Measurements from ENCODE around the gene NDUFA13.

DNA sequence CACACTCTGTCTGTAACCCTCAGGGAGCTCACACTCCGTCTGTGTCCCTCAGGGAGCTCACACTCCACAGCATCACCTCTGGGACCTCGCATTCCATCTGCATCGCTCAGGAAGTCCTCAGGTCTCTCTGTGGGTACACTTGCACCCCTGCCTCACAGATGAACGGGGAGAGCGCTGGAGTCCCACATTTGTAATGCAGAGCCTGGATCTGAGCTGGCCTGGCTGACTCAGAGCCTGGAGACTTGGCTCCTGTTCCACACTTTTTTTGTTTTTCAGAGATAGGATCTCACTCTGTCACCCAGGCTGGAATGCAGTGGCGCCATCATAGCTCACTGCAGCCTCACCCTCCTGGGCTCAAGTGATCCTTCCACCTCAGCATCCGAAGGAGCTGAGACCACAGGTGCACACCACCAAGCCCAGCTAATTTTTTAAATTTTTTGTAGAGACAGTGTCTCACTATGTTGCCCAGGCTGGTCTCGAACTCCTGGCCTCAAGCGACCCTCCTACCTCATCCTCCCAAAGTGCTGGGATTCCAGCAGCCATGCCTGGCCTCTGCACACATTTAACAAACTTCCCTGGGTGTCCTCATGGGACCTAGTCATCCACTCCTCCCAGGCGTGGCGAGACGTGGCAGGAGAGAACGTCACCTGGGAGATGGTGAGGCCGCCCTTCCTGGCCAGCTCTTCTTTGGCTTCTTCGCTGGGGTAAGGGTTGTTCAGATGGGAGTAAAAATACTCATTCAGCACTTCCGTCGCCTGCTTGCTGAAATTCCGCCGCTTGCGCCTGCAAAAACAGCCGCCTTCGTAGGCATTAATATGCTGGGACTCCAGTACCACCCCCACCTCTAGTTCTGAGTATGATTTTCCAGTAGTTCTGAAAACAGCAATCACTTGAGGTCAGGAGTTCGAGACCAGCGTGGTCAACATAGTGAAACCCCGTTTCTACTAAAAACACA, 53.1 kb downstream of the NDUFA13 start:
- TF ChIP-seq, protein P1, sequence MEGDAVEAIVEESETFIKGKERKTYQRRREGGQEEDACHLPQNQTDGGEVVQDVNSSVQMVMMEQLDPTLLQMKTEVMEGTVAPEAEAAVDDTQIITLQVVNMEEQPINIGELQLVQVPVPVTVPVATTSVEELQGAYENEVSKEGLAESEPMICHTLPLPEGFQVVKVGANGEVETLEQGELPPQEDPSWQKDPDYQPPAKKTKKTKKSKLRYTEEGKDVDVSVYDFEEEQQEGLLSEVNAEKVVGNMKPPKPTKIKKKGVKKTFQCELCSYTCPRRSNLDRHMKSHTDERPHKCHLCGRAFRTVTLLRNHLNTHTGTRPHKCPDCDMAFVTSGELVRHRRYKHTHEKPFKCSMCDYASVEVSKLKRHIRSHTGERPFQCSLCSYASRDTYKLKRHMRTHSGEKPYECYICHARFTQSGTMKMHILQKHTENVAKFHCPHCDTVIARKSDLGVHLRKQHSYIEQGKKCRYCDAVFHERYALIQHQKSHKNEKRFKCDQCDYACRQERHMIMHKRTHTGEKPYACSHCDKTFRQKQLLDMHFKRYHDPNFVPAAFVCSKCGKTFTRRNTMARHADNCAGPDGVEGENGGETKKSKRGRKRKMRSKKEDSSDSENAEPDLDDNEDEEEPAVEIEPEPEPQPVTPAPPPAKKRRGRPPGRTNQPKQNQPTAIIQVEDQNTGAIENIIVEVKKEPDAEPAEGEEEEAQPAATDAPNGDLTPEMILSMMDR (IDR thresholded peaks at IDR 0.05) = no peak
- TF ChIP-seq POLR2A (IDR thresholded peaks at IDR 0.05) (no peak), POLR2AphosphoS5 (IDR thresholded peaks at IDR 0.05; ENCODE audit: insufficient read depth in 1 of 2, low read depth in 1 of 2) (no peak)
